Cardiac muscle cell (in vitro differentiated cells and primary cell): ENCODE results near the gene BAX. TPM values are rescaled to one million over a fixed set of nuclear protein-coding genes. Genes with fewer than 3 reads are reported as not detected.

Experiments used
- DNase-seq, 2 donors: peaks; one replicate each; pipeline versions ENCODE4 v3.0.0 to v3.0.0-alpha.2; 2010 to 2017; ENCODE audit warnings: low read depth in 1 of 2, low spot score in 1 of 2
- H3K27ac ChIP-seq: fragments of 200-600 bp; sonication (generic); 2 replicates; pipeline ENCODE4 v1.5.1; 2016
- H3K27me3 ChIP-seq: fragments of 200-600 bp; sonication (generic); 2 replicates; pipeline ENCODE4 v1.6.0; 2016; ENCODE audit warnings: control low read depth
- H3K36me3 ChIP-seq: fragments of 200-600 bp; sonication (generic); 2 replicates; pipeline ENCODE4 v1.5.1; 2016; ENCODE audit warnings: control low read depth
- H3K4me1 ChIP-seq: fragments of 200-600 bp; sonication (generic); 2 replicates; pipeline ENCODE4 v1.8.1; 2017; ENCODE audit warnings: low read depth, mild to moderate bottlenecking, mixed run types
- H3K4me3 ChIP-seq: fragments of 200-600 bp; sonication (generic); 2 replicates; pipeline ENCODE4 v1.5.1; 2016; ENCODE audit warnings: mild to moderate bottlenecking
- H3K9me3 ChIP-seq: fragments of 200-600 bp; sonication (generic); 2 replicates; pipeline ENCODE4 v1.5.1; 2017; ENCODE audit warnings: low read depth, mild to moderate bottlenecking, control low read depth
- CTCF ChIP-seq: IDR thresholded peaks from 2 replicates; pipeline ENCODE4 v1.5.1; 2012; ENCODE audit warnings: low read depth, mild to moderate bottlenecking, low read length
- polyA plus RNA-seq: library from polyadenylated mRNA; unstranded; fragments of >200 nt; fragmentation: Nextera tagmentation; extraction: Ambion mirVana; gene quantifications from 2 replicates; pipeline ENCODE4 v1.2.1, GENCODE V29; 2016
- total RNA-seq: library from RNA; depleted of rRNA; stranded (reverse); fragments of >200 nt; gene quantifications from 2 replicates; pipeline ENCODE4 v1.2.3, GENCODE V29; 2016

BAX gene
- total and polyA plus RNA-seq, 2 experiments from 2014 or later, result 64.2 to 95.2 TPM

- H3K27ac ChIP-seq, result peak within 1 kb of the TSS; percentile 82
- H3K9me3 ChIP-seq, result no peaks in the 10 kb centered on the region
- no peak for TF ChIP-seq CTCF
- peak within 1 kb of the TSS; percentile 62 for H3K4me3 ChIP-seq
- peak; percentile 94 to 98 for DNase-seq
- peaks cover 17% of the 10 kb centered on the region for H3K4me1 ChIP-seq
- H3K27me3 ChIP-seq, result no peaks in the 10 kb centered on the region
- H3K36me3 ChIP-seq, result peaks cover 28% of the 10 kb centered on the region
Observed at GRCh38 chr19:48965040-48965805, 10.5 kb downstream of the BAX start, which contains the start of gene FTL. FTL (plus strand) TSS chr19:48965309; CDS start chr19:48965508, 199 bp downstream.

- Histone ChIP-seq H3K4me1 (peaks cover 19% of the 10 kb centered on the region), H3K4me3 (peak overlapping the region; percentile 62), H3K9me3 (no peaks in the 10 kb centered on the region), H3K36me3 (peaks cover 32% of the 10 kb centered on the region), H3K27me3 (no peaks in the 10 kb centered on the region), H3K27ac (peak overlapping the region; percentile 78)
- peak; percentile 78 to 91 for DNase-seq
- no peak for TF ChIP-seq CTCF
Observed at GRCh38 chr19:48965806-48966540, 11.3 kb downstream of the BAX start.

GRCh38 chr19:48966541-48967345 lies 12.1 kb downstream of the BAX start:
- peaks cover 32% of the 10 kb centered on the region for H3K36me3 ChIP-seq
- peaks cover 19% of the 10 kb centered on the region for H3K4me1 ChIP-seq
- H3K4me3 ChIP-seq, result peak overlapping the region; percentile 62
- H3K9me3 ChIP-seq, result no peaks in the 10 kb centered on the region
- no peaks in the 10 kb centered on the region for H3K27me3 ChIP-seq
- H3K27ac ChIP-seq, result peak overlapping the region; percentile 56
- peak in 1 of 2 donors; percentile 34 for DNase-seq
- no peak for TF ChIP-seq CTCF

GRCh38 chr19:48967346-48968178 lies 12.9 kb downstream of the BAX start:
- no peaks in the 10 kb centered on the region for H3K27me3 ChIP-seq
- H3K4me3 ChIP-seq, result no peak overlapping the region
- H3K9me3 ChIP-seq, result no peaks in the 10 kb centered on the region
- DNase-seq, result peak in 1 of 2 donors; percentile 86
- H3K36me3 ChIP-seq, result peaks cover 35% of the 10 kb centered on the region
- H3K4me1 ChIP-seq, result peaks cover 19% of the 10 kb centered on the region
- no peak for TF ChIP-seq CTCF
- peak overlapping the region; percentile 20 for H3K27ac ChIP-seq
